HG03103 (cell line): ENCODE results near the gene TFDP3.

Experiments
- ATAC-seq: cut with Tn5 transposase; IDR thresholded peaks from one replicate; pipeline ENCODE4 v1.9.1; 2021; ENCODE audit warnings: low read depth; ENCODE audit not compliant: unreplicated experiment

The TFDP3 gene

GRCh38 chrX:133218329-133218728 lies at the start of gene TFDP3:
Gene TFDP3 (minus strand): TSS chrX:133218354. CDS start chrX:133218259, 95 bp downstream.
- no peak for ATAC-seq

- ATAC-seq, result no peak
Measured at GRCh38 chrX:133267621-133268020, 49.5 kb upstream of the TFDP3 start.

GRCh38 chrX:133265331-133265730 lies 47.2 kb upstream of the TFDP3 start:
- ATAC-seq, result no peak

- no peak for ATAC-seq
Measured at GRCh38 chrX:133258481-133258880, 40.3 kb upstream of the TFDP3 start.

DNA sequence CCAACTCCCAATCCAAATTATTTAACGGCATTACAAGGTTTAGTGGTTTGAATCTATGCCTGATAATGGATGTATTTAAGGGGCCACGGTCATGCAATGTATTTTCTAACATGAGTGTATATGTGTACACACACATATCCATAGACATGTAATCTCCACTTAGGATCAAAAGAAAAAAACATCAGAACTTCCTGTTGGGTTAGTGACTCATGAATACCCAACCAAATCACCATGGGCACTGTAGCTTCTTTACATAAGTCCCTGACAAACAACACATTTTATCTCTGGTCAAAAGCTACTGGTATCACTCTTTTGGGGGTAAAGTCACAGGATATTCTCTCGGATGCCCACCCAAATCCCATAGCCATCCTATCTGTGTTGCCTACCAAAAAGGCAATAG lies 36.5 kb upstream of the TFDP3 start:
- no peak for ATAC-seq

- ATAC-seq, result no peak
Measured at GRCh38 chrX:133251204-133251603, 33.0 kb upstream of the TFDP3 start.

DNA sequence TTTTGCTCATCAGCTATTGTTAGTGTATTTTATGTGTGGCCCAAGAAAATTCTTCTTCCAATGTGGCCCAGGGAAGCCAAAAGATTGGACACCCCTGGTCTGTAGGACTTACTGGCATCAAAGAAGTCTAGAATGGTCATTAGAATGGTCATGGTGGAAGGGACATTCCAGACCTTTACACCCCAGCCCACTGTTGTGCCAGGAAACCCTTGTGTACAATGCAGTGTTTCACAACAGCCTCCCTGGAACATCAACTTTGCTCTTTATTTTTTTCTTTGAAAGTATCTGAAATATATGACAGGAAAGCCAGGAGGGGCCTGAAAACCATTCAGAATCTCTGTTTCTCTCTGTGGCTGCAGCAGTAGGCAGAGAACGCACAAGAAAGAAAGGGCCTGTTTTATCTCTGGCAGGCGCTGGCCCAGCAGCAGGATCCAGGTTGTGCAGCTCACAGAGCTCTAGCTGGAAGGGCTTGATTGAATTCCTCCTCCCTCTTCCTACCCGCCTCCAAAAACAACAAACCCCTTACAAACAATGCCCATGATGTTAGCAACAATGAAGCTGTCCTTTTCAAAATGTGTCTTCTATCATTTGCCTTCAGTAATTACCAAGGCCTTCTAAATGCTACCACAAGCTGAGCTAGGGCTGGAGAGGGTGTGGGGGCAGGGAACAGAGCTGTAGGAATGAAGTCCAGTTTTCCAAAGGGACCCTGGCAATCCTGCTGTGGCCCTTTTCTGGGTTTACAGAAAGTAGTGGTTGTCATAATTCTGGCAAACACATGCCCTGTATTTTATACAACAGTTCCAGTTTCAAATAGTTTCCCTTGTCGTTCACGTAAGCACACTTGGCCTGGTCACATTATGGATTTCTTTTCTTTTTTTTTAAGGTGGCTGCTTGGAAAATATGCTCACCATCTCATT lies 32.3 kb upstream of the TFDP3 start:
- no peak for ATAC-seq

DNA sequence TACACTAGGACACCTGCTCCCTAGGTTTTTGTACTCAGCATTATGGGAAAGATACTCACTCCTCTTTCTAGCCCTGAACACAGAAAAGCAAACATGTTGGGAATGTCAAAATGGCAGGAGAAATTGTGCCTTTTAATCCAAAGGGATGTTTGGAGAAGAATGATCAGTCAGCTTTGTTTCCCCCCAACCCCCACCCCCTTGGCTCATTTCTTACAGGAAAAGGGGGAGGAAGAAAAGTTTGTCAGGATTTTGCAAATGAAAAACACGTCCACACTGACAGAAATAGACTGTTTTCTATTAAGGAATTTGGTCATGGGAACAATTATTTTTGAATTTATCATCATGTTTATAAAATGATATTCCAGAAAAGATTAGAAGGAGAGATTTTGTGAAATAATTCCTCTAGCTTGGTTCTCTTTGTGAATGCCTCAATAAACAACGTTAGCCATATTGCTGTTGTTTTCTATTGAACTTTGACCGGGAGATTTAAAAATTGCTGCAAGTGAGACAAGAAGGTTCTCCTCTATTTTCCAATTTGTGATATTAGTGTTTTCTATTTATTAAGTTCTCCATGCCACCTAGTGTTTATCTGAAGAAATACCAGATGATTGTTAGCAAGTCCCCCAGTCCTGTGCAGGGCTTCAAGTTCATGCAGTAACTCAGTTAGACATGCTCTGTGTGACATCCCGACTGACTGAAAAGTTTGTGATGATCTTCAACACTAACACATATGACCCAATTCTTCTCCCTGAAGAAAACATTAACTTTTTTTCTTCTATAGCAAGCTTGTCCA lies 31.3 kb upstream of the TFDP3 start:
- no peak for ATAC-seq

GRCh38 chrX:133248177-133248576 lies 30.0 kb upstream of the TFDP3 start:
- ATAC-seq, result no peak

- no peak for ATAC-seq
Measured at GRCh38 chrX:133246921-133247320, 28.8 kb upstream of the TFDP3 start.

GRCh38 chrX:133235830-133236229 lies 17.7 kb upstream of the TFDP3 start:
- no peak for ATAC-seq

- ATAC-seq, result no peak
Measured at GRCh38 chrX:133232331-133232730, 14.2 kb upstream of the TFDP3 start.

DNA sequence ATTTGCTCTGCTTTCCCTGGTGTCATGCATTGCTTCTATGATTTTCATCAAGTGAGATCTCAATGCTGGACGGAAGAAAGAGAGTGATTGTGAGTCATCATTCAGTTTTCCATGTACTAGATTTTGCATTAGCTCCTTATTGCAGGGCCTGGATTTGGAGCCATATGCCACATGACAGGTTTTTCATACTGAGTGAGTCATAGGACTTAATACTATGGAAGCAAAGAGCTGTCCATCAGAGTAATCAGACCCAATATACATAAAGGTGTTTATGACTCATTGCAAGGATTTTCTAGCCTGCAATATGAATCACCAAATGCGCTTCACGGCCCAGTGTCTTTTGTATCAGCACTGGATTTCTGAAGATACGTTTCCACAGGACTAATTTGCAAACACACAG lies 11.2 kb upstream of the TFDP3 start:
- ATAC-seq, result no peak

- ATAC-seq, result no peak
Measured at GRCh38 chrX:133215747-133216146, 2.4 kb downstream of the TFDP3 start.

DNA sequence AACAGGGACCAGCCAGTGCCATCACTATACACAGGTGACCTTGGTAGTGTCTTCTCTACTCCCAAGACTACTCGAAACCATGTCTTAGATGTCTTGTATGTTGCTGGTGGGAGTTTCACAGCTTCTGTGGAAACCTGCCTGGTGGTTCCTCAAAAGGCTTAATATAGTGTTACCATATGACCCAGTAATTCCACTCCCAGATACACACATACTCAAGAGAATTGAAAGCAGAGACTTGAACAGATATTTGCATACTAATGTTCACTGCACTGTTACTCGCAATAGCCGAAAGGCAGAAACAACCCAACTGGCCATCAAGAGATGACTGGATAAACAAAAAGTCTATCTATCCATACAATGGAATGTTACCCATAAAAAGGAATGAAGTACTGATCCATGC lies 3.1 kb downstream of the TFDP3 start:
- ATAC-seq, result no peak

DNA sequence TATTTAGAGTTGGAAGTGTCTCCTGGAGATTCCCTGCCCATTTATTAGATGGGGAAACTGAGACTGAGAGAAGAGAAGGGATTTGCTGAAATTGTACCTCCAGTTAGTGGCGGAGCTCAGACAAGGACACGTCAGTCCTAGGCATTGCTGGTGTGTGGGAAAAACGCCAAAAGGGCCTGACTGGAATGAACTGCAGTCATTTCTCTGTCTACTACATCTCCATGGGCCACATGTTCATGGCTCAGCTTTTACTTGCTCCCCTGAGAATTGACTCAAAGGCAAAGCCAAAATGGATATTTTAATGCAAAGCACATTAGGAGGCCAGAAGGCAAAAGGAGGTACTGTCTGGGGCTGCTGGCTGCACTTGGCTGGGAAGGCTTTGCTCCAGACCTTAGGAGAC lies 3.9 kb downstream of the TFDP3 start:
- ATAC-seq, result no peak

DNA sequence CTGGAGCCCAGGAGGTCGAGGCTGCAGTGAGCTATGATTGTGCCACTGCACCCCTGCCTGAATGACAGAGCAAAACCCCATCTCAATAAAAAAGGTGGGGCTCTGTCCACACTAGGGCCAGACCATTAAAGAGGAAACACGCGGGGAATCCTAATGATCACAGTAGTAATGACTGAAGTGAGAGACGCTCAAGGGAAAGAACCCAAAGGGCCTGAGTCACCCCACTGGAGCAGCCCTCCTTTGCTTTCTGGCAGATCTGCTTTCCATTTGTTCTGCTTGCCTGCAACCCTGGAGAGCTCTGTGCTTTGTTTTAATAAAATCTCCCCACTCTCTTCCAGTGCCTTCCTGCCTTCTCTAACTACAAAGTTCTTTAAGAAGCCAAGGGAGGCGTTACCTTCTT lies 5.0 kb downstream of the TFDP3 start:
- no peak for ATAC-seq

- ATAC-seq, result no peak
Measured at GRCh38 chrX:133207751-133208150, 10.4 kb downstream of the TFDP3 start.

DNA sequence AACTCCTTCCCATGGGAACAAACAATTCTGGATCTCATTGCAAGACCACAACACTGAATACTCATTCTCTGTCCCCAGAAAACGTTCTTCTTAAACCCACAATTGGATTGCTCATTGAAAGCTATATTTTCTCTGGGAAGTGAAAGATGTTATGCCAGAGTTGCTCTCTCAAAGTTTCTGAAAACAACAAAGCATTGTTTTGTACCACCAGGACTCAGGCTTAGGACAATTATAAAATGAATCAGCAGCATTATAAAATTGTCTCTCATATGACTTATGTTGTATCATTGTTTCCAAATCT lies 26.5 kb downstream of the TFDP3 start:
- no peak for ATAC-seq

GRCh38 chrX:133190877-133191738 lies 27.0 kb downstream of the TFDP3 start:
- no peak for ATAC-seq

DNA sequence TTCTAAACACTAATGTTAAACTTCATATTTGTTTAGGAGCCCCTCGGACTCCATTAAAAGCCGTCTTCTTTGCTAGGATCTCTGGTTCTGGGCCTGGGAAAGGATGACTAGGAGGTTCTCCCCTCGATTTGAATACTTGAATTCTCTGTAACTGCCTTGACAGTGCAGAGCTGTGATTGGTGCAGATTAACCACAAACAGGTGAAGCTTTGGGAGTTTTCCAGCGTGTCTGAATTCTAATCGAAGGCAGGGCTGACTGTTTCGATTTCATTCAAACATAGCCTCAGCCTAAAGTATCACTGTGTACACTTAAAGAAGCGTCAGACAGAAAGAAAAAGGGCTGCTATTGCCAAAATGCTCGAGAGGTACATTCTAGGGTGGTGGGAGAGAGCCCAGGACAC lies 29.0 kb downstream of the TFDP3 start:
- no peak for ATAC-seq
